Neutrophil (primary cell): ENCODE data around the gene ISCA1.
"Not testable (repeated sequence)": the region's sequence is repeated elsewhere in the genome, so short reads cannot be mapped to it uniquely, and the experiment has no call there.

Experiments used
- H3K27ac ChIP-seq: fragments of 200-600 bp; sonication (generic); 2 replicates; pipeline ENCODE4 v1.5.1; 2016; ENCODE audit warnings: mild to moderate bottlenecking, moderate library complexity
- H3K27me3 ChIP-seq: fragments of 200-600 bp; sonication (generic); 2 replicates; pipeline ENCODE4 v1.6.0; 2016; ENCODE audit warnings: mild to moderate bottlenecking
- H3K36me3 ChIP-seq: fragments of 200-600 bp; sonication (generic); 2 replicates; pipeline ENCODE4 v1.5.1; 2017
- H3K4me1 ChIP-seq, 2 experiments: fragments of 200-600 bp in 1 of 2; sonication (generic) in 1 of 2; 1 replicate in 1 of 2; 2 replicates in 1 of 2; pipeline versions ENCODE4 v1.5.1 to v1.6.1; 2013 to 2016; ENCODE audit warnings: low read depth in 1 of 2, low read length in 1 of 2, mild to moderate bottlenecking in 1 of 2, moderate library complexity in 1 of 2; ENCODE audit not compliant: control insufficient read depth in 1 of 2, insufficient read depth in 1 of 2
- H3K4me3 ChIP-seq, 2 experiments: fragments of 200-600 bp in 1 of 2; sonication (generic) in 1 of 2; 1 replicate in 1 of 2; 2 replicates in 1 of 2; pipeline ENCODE4 v1.5.1; 2013 to 2016; ENCODE audit warnings: low read depth in 1 of 2, low read length in 1 of 2, mild to moderate bottlenecking in 1 of 2, moderate library complexity in 1 of 2
- H3K9me3 ChIP-seq: fragments of 200-600 bp; sonication (generic); 2 replicates; pipeline ENCODE4 v1.5.1; 2016
- CTCF ChIP-seq: fragments of 200-600 bp; sonication (generic); IDR thresholded peaks from 2 replicates; pipeline ENCODE4 v1.5.1; 2016; ENCODE audit warnings: antibody characterized with exemption

Gene ISCA1

GRCh38 chr9:86300701-86301100 lies 18.4 kb upstream of the ISCA1 start:
- no peak for TF ChIP-seq CTCF
- no peak overlapping the region for H3K4me3 ChIP-seq
- no peak overlapping the region for H3K27ac ChIP-seq
- no peaks in the 10 kb centered on the region for H3K4me1 ChIP-seq
- no peaks in the 10 kb centered on the region for H3K9me3 ChIP-seq
- peaks cover 100% of the 10 kb centered on the region for H3K36me3 ChIP-seq
- H3K27me3 ChIP-seq, result no peaks in the 10 kb centered on the region

GRCh38 chr9:86298873-86299272 lies 16.5 kb upstream of the ISCA1 start:
- Histone ChIP-seq H3K36me3 (peaks cover 94% of the 10 kb centered on the region), H3K27ac (peak overlapping the region; percentile 4), H3K4me1 (no peaks in the 10 kb centered on the region), H3K4me3 (no peak overlapping the region), H3K9me3 (no peaks in the 10 kb centered on the region), H3K27me3 (no peaks in the 10 kb centered on the region)
- no peak for TF ChIP-seq CTCF

- not testable (repeated sequence) for H3K27ac ChIP-seq, H3K27me3 ChIP-seq, H3K4me3 ChIP-seq, H3K9me3 ChIP-seq
- H3K36me3 ChIP-seq, result peaks cover 80% of the 10 kb centered on the region
- H3K4me1 ChIP-seq, result peaks cover 6 to 11% of the 10 kb centered on the region in 2 experiments
Observed at GRCh38 chr9:86290341-86290740, 8.0 kb upstream of the ISCA1 start.

GRCh38 chr9:86288499-86289198 lies 6.3 kb upstream of the ISCA1 start:
- H3K9me3 ChIP-seq, result no peaks in the 10 kb centered on the region
- H3K36me3 ChIP-seq, result peaks cover 69% of the 10 kb centered on the region
- H3K27ac ChIP-seq, result no peak overlapping the region
- H3K27me3 ChIP-seq, result no peaks in the 10 kb centered on the region
- TF ChIP-seq CTCF, result no peak
- H3K4me3 ChIP-seq, result no peak overlapping the region
- H3K4me1 ChIP-seq, result peaks cover 23 to 28% of the 10 kb centered on the region in 2 experiments

- Histone ChIP-seq H3K27ac (peak overlapping the region; percentile 93), H3K9me3 (no peaks in the 10 kb centered on the region), H3K4me3 (no peak overlapping the region), H3K4me1 (peaks cover 32 to 37% of the 10 kb centered on the region in 2 experiments), H3K27me3 (no peaks in the 10 kb centered on the region), H3K36me3 (peaks cover 55% of the 10 kb centered on the region)
- no peak for TF ChIP-seq CTCF
Observed at GRCh38 chr9:86287013-86287412, 4.7 kb upstream of the ISCA1 start.

- Histone ChIP-seq H3K27me3 (no peaks in the 10 kb centered on the region), H3K36me3 (peaks cover 53% of the 10 kb centered on the region), H3K4me3 (no peak overlapping the region), H3K4me1 (peaks cover 37 to 43% of the 10 kb centered on the region in 2 experiments), H3K27ac (peak overlapping the region; percentile 93), H3K9me3 (no peaks in the 10 kb centered on the region)
- no peak for TF ChIP-seq CTCF
Observed at GRCh38 chr9:86286278-86286677, 3.9 kb upstream of the ISCA1 start.
